Measurements from ENCODE around the gene EPHA8.

Gene EPHA8

GRCh38 chr1:22643928-22644327, 80.6 kb downstream of the EPHA8 start:
- Histone ChIP-seq H3K4ac (ENCODE audit: low read depth in 1 of 2, low read length in 2 of 2) (no peak overlapping the region), H3K4me1 (ENCODE audit: control insufficient read depth, insufficient read depth, low read depth, low read length) (peaks cover 3% of the 10 kb centered on the region), H2BK12ac (ENCODE audit: low read length in 2 of 2) (no peak overlapping the region), H3K27me3 (ENCODE audit: control insufficient read depth in 1 of 2, insufficient read depth in 1 of 2, low read length in 2 of 2) (peaks cover 35 to 52% of the 10 kb centered on the region in 2 experiments), H3K4me2 (ENCODE audit: low read length, poor library complexity, severe bottlenecking) (no peak overlapping the region), H4K91ac (ENCODE audit: low read length) (no peak overlapping the region), H3K23ac (ENCODE audit: low read length in 2 of 2) (no peak overlapping the region), H2BK15ac (ENCODE audit: low read depth, poor library complexity, severe bottlenecking) (no peak overlapping the region), H3K14ac (ENCODE audit: low read length in 2 of 2) (no peak overlapping the region), H3K18ac (ENCODE audit: low read depth in 1 of 2, low read length in 2 of 2) (no peak overlapping the region), H2AK5ac (ENCODE audit: low read length, severe bottlenecking) (no peak overlapping the region), H2BK120ac (ENCODE audit: low read depth, low read length) (no peak overlapping the region), H3K79me1 (replicated peaks; ENCODE audit: low read length, poor library complexity, severe bottlenecking) (no peaks in the 10 kb centered on the region), H3K4me3 (ENCODE audit: insufficient read depth in 1 of 2, low read depth in 1 of 2, low read length in 2 of 2) (no peak overlapping the region), H2AFZ (ENCODE audit: low read depth, low read length) (no peak overlapping the region), H3K36me3 (ENCODE audit: control insufficient read depth in 1 of 2, insufficient read depth in 2 of 2, low read depth in 1 of 2, low read length in 2 of 2) (no peaks in the 10 kb centered on the region), H3K9me3 (ENCODE audit: control insufficient read depth, low read length) (no peaks in the 10 kb centered on the region), H4K8ac (ENCODE audit: low read length) (no peak overlapping the region), H3K27ac (ENCODE audit: low read length, poor library complexity, severe bottlenecking) (no peak overlapping the region), H3K9ac (ENCODE audit: low read length) (no peak overlapping the region), H2BK5ac (ENCODE audit: low read depth, low read length, poor library complexity, severe bottlenecking) (no peak overlapping the region)
- 86% methylated on average over 12 of the region's 12 CpGs for WGBS
- no peak for DNase-seq

GRCh38 chr1:22645931-22646330, 82.6 kb downstream of the EPHA8 start:
- Histone ChIP-seq H4K91ac (ENCODE audit: low read length) (no peak overlapping the region), H2AK5ac (ENCODE audit: low read length, severe bottlenecking) (no peak overlapping the region), H3K4me2 (ENCODE audit: low read length, poor library complexity, severe bottlenecking) (no peak overlapping the region), H3K27me3 (ENCODE audit: control insufficient read depth in 1 of 2, insufficient read depth in 1 of 2, low read length in 2 of 2) (peaks cover 39 to 48% of the 10 kb centered on the region in 2 experiments), H3K9ac (ENCODE audit: low read length) (no peak overlapping the region), H2BK5ac (ENCODE audit: low read depth, low read length, poor library complexity, severe bottlenecking) (no peak overlapping the region), H3K23ac (ENCODE audit: low read length in 2 of 2) (no peak overlapping the region), H3K18ac (ENCODE audit: low read depth in 1 of 2, low read length in 2 of 2) (no peak overlapping the region), H3K9me3 (ENCODE audit: control insufficient read depth, low read length) (no peaks in the 10 kb centered on the region), H3K14ac (ENCODE audit: low read length in 2 of 2) (no peak overlapping the region), H3K4ac (ENCODE audit: low read depth in 1 of 2, low read length in 2 of 2) (no peak overlapping the region), H3K4me3 (ENCODE audit: insufficient read depth in 1 of 2, low read depth in 1 of 2, low read length in 2 of 2) (no peak overlapping the region), H3K4me1 (ENCODE audit: control insufficient read depth, insufficient read depth, low read depth, low read length) (peaks cover 3% of the 10 kb centered on the region), H2BK12ac (ENCODE audit: low read length in 2 of 2) (no peak overlapping the region), H2AFZ (ENCODE audit: low read depth, low read length) (no peak overlapping the region), H3K27ac (ENCODE audit: low read length, poor library complexity, severe bottlenecking) (no peak overlapping the region), H3K36me3 (ENCODE audit: control insufficient read depth in 1 of 2, insufficient read depth in 2 of 2, low read depth in 1 of 2, low read length in 2 of 2) (no peaks in the 10 kb centered on the region), H2BK120ac (ENCODE audit: low read depth, low read length) (no peak overlapping the region), H2BK15ac (ENCODE audit: low read depth, poor library complexity, severe bottlenecking) (no peak overlapping the region), H3K79me1 (replicated peaks; ENCODE audit: low read length, poor library complexity, severe bottlenecking) (no peaks in the 10 kb centered on the region), H4K8ac (ENCODE audit: low read length) (no peak overlapping the region)
- no peak for DNase-seq
- WGBS, result 84% methylated on average over 7 of the region's 7 CpGs

GRCh38 chr1:22646384-22646783, 83.1 kb downstream of the EPHA8 start:
- H3K27ac ChIP-seq (ENCODE audit: low read length, poor library complexity, severe bottlenecking), result no peak overlapping the region
- no CpG with 5 or more reads among the region's 1 CpG for WGBS
- H2AK5ac ChIP-seq (ENCODE audit: low read length, severe bottlenecking), result no peak overlapping the region
- no peak overlapping the region for H3K23ac ChIP-seq (ENCODE audit: low read length in 2 of 2)
- no peak overlapping the region for H2BK120ac ChIP-seq (ENCODE audit: low read depth, low read length)
- H3K4me2 ChIP-seq (ENCODE audit: low read length, poor library complexity, severe bottlenecking), result no peak overlapping the region
- no peak overlapping the region for H3K9ac ChIP-seq (ENCODE audit: low read length)
- no peak overlapping the region for H2AFZ ChIP-seq (ENCODE audit: low read depth, low read length)
- no peak overlapping the region for H3K18ac ChIP-seq (ENCODE audit: low read depth in 1 of 2, low read length in 2 of 2)
- H4K91ac ChIP-seq (ENCODE audit: low read length), result no peak overlapping the region
- H3K14ac ChIP-seq (ENCODE audit: low read length in 2 of 2), result no peak overlapping the region
- H3K36me3 ChIP-seq (ENCODE audit: control insufficient read depth in 1 of 2, insufficient read depth in 2 of 2, low read depth in 1 of 2, low read length in 2 of 2), result no peaks in the 10 kb centered on the region
- no peak overlapping the region for H4K8ac ChIP-seq (ENCODE audit: low read length)
- H3K79me1 ChIP-seq (replicated peaks; ENCODE audit: low read length, poor library complexity, severe bottlenecking), result no peaks in the 10 kb centered on the region
- H3K27me3 ChIP-seq (ENCODE audit: control insufficient read depth in 1 of 2, insufficient read depth in 1 of 2, low read length in 2 of 2), result peaks cover 36 to 45% of the 10 kb centered on the region in 2 experiments
- H2BK15ac ChIP-seq (ENCODE audit: low read depth, poor library complexity, severe bottlenecking), result no peak overlapping the region
- DNase-seq, result peak; percentile 7
- no peak overlapping the region for H2BK12ac ChIP-seq (ENCODE audit: low read length in 2 of 2)
- no peaks in the 10 kb centered on the region for H3K9me3 ChIP-seq (ENCODE audit: control insufficient read depth, low read length)
- H3K4me3 ChIP-seq (ENCODE audit: insufficient read depth in 1 of 2, low read depth in 1 of 2, low read length in 2 of 2), result no peak overlapping the region
- H3K4me1 ChIP-seq (ENCODE audit: control insufficient read depth, insufficient read depth, low read depth, low read length), result peaks cover 3% of the 10 kb centered on the region
- no peak overlapping the region for H3K4ac ChIP-seq (ENCODE audit: low read depth in 1 of 2, low read length in 2 of 2)
- H2BK5ac ChIP-seq (ENCODE audit: low read depth, low read length, poor library complexity, severe bottlenecking), result no peak overlapping the region

GRCh38 chr1:22650089-22650693, 86.9 kb downstream of the EPHA8 start:
- Histone ChIP-seq H3K27ac (ENCODE audit: low read length, poor library complexity, severe bottlenecking) (no peak overlapping the region), H2BK15ac (ENCODE audit: low read depth, poor library complexity, severe bottlenecking) (no peak overlapping the region), H3K36me3 (ENCODE audit: control insufficient read depth in 1 of 2, insufficient read depth in 2 of 2, low read depth in 1 of 2, low read length in 2 of 2) (no peaks in the 10 kb centered on the region), H3K4me2 (ENCODE audit: low read length, poor library complexity, severe bottlenecking) (no peak overlapping the region), H4K8ac (ENCODE audit: low read length) (no peak overlapping the region), H3K4ac (ENCODE audit: low read depth in 1 of 2, low read length in 2 of 2) (no peak overlapping the region), H2BK12ac (ENCODE audit: low read length in 2 of 2) (no peak overlapping the region), H3K4me1 (ENCODE audit: control insufficient read depth, insufficient read depth, low read depth, low read length) (no peaks in the 10 kb centered on the region), H2AFZ (ENCODE audit: low read depth, low read length) (no peak overlapping the region), H2BK5ac (ENCODE audit: low read depth, low read length, poor library complexity, severe bottlenecking) (no peak overlapping the region), H2BK120ac (ENCODE audit: low read depth, low read length) (no peak overlapping the region), H3K4me3 (ENCODE audit: insufficient read depth in 1 of 2, low read depth in 1 of 2, low read length in 2 of 2) (no peak overlapping the region), H3K27me3 (ENCODE audit: control insufficient read depth in 1 of 2, insufficient read depth in 1 of 2, low read length in 2 of 2) (peaks cover 40 to 55% of the 10 kb centered on the region in 2 experiments), H3K9ac (ENCODE audit: low read length) (no peak overlapping the region), H3K9me3 (ENCODE audit: control insufficient read depth, low read length) (no peaks in the 10 kb centered on the region), H3K23ac (ENCODE audit: low read length in 2 of 2) (no peak overlapping the region), H3K79me1 (replicated peaks; ENCODE audit: low read length, poor library complexity, severe bottlenecking) (no peaks in the 10 kb centered on the region), H3K14ac (ENCODE audit: low read length in 2 of 2) (no peak overlapping the region), H2AK5ac (ENCODE audit: low read length, severe bottlenecking) (no peak overlapping the region), H3K18ac (ENCODE audit: low read depth in 1 of 2, low read length in 2 of 2) (no peak overlapping the region), H4K91ac (ENCODE audit: low read length) (no peak overlapping the region)
- no peak for DNase-seq
- WGBS, result 84% methylated on average over 6 of the region's 13 CpGs
